Measurements from ENCODE around the gene SMG6.
"Not testable (repeated sequence)": the region's sequence is repeated elsewhere in the genome, so short reads cannot be mapped to it uniquely, and the experiment has no call there.

The SMG6 gene

DNA sequence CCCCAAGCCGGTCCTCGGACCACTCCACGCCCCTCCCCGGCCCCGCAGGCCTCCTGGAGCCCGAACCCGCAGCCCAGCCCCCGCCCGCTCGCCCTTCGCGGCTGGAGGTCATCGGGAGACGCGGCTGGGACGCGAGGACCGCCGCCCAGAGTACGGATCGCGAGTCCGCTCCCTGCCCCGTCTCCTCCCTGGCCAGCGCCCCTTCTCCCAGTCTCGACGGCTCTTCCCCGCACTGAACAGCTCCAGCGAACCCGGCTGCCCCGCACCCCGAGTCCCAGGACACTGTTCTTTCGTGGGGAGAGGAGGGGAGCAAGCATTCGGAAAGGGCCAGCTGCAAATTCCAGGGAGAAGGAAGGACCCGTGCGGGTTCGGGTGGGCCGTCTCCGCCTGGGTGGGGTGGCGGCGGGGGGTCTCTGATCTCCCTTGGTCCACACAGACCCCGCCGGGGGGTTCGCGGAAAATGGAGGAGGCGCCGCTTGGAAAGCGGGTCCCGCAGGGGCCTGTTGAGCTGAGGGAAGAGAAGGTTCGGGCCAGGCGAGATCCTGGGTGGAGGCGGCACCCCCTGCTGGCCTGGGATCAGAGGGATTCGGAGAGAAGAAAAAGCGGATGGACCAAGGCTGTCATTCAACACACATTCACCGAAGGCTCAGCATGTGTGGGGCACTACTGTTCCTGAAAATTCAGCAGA, 277.8 kb downstream of the SMG6 start:
- no peak for DNase-seq (ENCODE audit: low read depth)

DNA sequence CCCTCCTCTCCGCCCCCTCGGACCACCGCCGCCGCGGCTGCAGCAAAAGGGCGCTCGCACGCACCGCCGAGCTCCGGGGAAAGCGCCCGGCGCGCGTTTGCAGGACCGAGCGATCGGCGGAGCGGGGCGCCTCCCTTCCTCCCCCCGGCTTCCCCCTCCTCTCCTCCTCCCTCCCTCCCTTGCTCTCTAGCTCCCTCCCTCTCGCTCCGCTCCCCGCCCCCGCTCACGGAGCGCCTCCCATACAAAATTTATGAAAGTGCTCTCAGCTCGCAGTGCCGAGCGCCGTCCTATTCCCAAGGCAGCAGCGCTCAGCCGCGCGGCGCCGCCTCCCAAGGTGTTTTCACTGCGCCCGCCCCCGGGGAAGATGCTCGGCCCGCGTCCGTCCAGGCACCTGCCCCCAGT, 278.4 kb downstream of the SMG6 start, which contains the start of gene RTN4RL1:
Gene RTN4RL1, minus strand, starts transcription at position 115 of the 402 bp plus-strand sequence. CDS start 469 bp downstream, outside the sequence.
- DNase-seq (ENCODE audit: low read depth), result no peak

DNA sequence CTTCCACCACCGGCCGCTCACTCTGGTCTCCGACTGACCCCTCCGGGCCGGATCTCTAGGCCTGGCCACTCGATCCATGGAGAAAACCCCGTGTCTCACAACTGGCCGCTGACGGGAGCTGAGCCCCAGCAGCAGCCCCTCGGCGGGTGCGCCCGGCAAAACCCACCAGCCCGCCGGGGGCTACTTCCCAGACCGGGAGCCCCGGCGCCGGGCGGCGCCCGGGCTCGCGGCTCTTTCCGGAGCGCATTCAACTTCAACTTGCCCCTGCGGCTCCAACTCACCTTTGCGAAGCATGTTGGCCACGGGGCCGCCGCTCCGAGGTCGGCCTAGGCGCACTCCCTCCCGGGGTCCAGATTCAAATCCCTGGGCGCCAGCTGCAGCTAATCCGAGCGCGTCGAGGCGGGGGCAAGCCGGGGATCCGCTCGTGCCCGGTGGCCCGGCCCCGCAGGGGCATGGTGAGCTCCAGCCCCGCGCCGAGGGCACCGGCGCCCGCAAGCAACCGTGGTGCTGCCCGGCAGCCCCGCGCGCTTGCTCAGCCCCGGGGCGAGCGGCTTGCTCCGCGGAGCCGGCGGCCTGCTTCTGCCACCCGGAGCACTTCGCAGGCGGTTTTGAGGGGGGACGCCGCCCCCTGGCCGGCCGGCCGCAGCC, 278.9 kb downstream of the SMG6 start:
- DNase-seq (ENCODE audit: low read depth), result no peak

GRCh38 chr17:2023692-2024571, 279.7 kb downstream of the SMG6 start:
- DNase-seq (ENCODE audit: low read depth), result no peak

DNA sequence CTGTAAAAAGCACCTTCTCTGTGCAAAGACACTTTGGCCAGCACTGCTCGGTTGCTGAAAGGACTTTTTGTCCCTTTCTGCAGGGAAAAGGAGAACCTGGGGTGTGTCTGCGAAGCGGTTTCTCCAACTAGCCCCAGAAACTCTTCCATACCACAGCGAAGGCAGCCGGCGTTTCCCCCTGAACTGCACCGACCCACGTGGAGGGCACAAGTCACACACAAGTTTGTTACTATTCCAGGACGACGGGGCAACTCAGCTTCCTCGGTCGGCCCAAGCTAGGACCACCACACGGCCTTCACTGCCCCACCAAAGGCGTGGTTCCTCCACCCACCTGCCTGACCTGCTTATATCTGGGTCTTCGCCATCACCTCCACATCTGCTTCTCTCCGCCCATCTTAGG, 280.3 kb downstream of the SMG6 start:
- DNase-seq (ENCODE audit: low read depth), result no peak

- no peak for DNase-seq (ENCODE audit: low read depth)
These were observed 280.8 kb downstream of the SMG6 start for GRCh38 chr17:2022647-2023240.

DNA sequence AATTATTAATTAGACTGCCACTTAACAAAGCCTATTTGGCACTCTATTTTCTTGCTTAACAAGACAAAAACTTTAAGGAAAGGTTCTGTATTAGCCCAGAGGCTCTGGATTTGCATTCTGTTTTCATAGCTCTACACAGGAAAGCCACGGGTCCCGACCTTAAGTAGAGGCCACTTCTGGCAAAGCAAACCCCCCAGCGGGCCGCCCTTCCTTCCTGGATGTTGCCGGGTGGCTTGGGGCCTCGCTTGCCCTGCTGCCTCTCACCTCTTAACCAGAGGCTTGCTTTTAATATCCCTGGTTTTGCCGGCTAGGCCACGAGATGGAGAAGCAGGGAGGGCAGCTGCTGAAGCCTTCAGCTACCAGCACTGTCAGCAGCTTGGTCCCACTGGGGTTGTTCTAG, 282.9 kb downstream of the SMG6 start:
- no peak for DNase-seq (ENCODE audit: low read depth)

DNA sequence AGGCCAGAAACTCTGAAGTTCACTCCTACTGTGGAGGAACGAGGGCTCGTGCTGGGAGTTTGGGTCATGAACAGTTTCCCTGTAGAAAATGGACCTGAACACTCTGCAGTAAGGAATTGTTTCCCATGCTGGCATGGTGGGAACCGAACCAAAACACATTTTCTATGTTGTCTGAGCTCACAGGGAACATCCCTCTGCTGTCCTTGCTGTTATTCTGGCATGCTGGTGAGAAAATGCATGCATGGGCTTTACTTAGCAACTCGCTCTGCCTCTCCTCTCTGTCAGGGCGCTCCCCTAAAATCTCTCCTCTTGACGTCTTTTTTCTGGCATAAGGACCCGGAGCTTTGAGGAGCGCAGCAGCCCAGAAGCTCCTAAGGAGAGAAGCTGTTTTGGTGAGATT, 283.9 kb downstream of the SMG6 start:
- no peak for DNase-seq (ENCODE audit: low read depth)

DNA sequence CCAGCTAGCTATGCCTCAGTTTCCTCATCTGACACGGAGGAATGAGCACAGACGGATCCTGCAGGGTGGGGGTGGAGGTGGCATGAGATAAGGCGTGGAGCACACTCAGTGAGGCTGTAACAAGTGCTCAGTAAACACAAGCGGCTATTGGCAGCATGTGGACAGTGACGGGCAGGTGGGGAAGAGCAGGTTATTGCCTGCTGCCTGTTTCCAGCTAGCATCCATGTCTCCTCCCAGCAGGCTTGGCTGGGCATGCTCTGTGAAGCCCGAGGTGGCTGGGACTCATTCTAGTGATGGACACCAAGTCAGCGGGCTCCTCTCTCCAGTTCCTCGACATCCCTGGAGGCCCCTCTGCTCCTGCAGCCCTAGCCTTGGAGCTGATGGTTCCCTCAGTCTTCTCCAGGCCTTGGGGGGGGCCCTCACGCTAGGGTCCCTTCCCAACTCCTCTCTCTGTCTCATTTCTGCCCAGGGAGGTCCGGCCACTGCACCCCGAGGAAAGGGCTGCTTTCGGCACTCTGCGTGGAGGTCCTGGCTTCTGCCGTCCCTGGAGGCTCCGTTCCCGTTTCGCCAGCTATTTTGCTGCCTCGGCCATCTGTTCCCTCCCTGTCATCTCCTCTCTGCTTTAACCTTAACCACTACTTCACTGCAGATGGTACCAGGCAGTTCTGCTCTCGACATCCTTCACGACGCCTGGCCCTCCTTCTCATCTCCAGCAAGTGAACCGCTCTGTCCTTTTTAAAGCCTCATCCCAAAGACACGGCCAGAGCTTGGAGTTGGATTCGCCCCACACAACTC, 284.7 kb downstream of the SMG6 start:
- DNase-seq (ENCODE audit: low read depth), result no peak

- no peak for DNase-seq (ENCODE audit: low read depth)
These were observed 286.2 kb downstream of the SMG6 start for GRCh38 chr17:2017274-2017941.

DNA sequence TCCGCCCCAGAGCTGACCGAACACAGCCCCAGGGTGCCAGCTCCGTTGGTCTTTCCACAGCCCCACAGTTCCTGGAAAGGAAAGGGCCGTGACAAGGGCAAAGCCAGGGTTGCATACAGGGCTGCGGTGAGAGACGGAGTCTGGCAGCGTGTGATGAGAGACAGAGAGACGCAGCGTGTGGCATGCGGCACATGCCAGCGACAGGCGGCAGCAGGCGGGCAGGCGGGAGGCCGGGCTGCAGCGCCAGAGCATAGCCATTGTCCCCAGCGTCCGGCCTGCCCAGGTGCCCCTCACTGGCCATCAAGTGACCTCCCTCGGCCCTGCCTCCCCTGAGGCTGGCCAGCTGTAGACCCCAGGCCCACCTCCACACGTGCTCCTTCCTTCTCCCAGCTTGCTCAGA, 287.1 kb downstream of the SMG6 start:
- DNase-seq (ENCODE audit: low read depth), result no peak

DNA sequence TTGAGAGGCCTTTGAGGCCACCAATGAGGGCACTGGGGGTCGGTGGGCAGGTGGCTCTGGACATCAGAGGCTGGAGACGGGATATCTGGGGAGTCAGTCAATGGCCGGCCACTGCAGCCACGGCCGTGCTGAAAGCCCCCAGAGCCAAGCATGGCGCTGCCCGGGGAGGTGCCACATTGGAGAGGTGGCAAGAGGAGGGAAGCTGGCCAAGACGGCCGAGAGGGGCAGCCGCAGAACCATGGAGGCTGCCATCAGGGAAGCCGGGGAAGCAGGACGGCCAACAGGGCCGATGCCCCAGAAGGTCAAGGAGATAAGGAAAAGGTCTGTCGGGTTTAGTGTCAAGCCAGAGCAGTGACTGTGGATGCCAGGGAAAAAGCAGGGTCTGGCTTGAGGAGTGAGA, 288.3 kb downstream of the SMG6 start:
- DNase-seq (ENCODE audit: low read depth), result no peak

DNA sequence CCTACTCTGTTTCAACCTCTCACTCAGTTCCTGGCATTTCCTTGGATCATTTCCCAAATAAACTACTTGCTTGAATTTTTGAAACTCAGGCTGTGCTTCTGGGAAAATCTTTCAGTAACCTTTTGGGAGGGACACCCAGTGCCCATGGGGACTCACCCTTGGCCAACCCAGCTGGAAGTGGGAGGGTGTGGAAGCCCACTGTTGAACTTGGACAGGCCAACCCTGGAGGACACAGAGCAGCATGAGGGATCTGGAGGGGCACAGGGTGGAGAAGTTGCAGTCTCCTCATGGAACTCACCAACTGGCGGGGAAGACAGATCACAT, 289.6 kb downstream of the SMG6 start:
- no peak for DNase-seq (ENCODE audit: low read depth)

GRCh38 chr17:2013220-2013993, 290.2 kb downstream of the SMG6 start:
- not testable (repeated sequence) for DNase-seq (ENCODE audit: low read depth)

- DNase-seq (ENCODE audit: low read depth), result no peak
These were observed 291.1 kb downstream of the SMG6 start for GRCh38 chr17:2012499-2012898.

DNA sequence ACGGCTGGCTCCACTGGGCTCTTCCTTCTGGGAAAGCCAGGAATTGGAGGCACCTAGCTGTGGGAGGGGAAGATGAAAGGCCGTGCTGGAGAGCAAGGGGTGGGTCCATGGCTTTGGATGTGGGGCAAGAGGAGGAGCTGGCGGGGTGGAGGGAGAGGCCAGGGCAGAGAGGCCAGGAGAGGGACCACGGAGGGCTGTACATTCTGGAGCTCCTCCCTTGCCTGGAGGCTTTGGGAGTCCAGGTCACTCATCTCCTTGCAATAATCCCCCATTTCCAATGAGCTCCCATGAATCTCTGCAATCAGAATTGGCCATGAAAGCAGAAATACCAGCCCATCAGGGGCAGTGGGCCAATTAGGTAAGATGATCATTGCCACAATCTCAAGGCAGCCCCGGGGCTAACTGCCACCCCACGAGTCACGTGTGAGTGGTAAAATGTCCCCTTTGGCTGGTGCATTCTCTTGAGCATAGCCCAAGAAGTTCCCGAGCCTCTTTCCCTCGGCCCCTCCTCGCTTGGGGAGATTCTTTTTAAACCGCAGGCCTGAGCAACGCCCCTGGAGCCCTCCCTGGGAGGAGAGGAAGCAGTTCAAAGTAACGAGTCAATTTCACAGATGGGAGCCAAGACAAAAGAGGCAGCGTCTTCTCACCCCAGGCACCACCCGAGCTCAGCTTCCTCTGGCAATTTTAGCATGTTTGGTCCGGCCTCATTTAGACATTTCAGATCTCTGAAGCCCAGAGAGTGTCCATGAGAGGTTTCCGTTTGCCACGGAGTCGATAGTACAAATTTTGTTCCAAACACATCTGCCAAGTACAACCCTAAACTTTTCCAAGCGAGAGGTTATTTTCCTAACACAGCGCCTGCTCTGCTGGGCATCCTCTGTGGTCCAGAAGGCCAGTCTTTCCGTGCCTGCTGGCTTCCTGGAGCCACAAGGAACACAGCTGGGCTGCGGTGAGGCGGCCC, 291.9 kb downstream of the SMG6 start:
- DNase-seq (ENCODE audit: low read depth), result no peak
